GM13976 (cell line): Measurements from ENCODE around the gene HAGHL.
"Not testable (repeated sequence)": the region's sequence is repeated elsewhere in the genome, so short reads cannot be mapped to it uniquely, and the experiment has no call there.

Source experiments
- DNase-seq: peaks from one replicate; pipeline ENCODE4 v3.0.0; 2012; ENCODE audit warnings: low spot score
- in situ Hi-C: fragments of 300-500 bp; cut with MboI; formaldehyde crosslinking; loops from one replicate; pipeline ENCODE4 v1.12.0; 2022; ENCODE audit warnings: low sequenced_read_pairs, mixed read lengths, inconsistent platforms; ENCODE audit not compliant: unreplicated experiment
- TF ChIP-seq, protein P1 (sequence below): IDR thresholded peaks from 2 replicates; pipeline ENCODE4 v1.5.1; 2012; ENCODE audit warnings: borderline replicate concordance, mild to moderate bottlenecking; ENCODE audit not compliant: insufficient read depth; ENCODE audit errors: extremely low read depth, missing control alignments, control extremely low read depth

The HAGHL gene

DNA sequence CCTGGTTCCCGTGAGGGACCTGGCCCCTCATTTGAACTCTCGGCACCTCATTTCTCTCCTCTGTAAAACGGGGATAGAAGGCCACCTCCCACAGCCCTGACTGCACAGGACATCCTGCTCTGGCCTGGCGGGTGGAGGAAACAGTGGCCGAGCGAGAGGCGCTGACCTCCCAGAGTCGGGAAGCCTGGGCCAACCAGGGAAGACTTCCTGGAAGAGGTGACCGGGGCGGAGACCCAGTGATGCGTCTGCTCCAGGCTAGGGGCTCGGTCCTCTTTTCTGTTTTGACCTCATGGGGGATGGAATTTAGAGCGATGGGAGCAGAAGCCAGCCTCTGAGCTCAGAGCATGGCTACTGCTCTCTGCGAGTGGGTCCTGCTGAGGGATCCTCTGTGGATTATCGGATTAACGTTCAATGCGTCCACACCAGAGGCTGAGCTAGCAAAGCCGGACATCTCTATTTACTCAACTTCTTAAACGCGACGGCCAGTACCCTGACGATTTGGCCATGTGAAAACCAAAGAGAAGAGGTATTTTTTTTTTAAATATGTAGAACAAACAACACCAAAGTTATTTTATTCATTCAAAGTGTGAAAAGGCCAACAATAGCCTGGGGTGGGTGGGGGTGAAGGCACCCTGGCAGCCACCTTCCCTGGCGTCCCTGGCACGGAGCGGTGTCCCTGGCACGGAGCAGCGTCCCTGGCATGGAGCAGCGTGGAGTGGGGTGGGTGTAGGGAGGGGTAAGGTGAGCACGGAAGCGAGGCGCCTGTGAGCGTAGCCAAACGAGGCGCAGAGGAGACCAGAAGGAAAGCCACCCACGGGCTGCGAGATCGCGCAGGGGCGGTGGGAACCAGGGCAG, 24.5 kb downstream of the HAGHL start:
- no peak for DNase-seq
- in situ Hi-C loops, result no loop called here
- TF ChIP-seq, protein P1, sequence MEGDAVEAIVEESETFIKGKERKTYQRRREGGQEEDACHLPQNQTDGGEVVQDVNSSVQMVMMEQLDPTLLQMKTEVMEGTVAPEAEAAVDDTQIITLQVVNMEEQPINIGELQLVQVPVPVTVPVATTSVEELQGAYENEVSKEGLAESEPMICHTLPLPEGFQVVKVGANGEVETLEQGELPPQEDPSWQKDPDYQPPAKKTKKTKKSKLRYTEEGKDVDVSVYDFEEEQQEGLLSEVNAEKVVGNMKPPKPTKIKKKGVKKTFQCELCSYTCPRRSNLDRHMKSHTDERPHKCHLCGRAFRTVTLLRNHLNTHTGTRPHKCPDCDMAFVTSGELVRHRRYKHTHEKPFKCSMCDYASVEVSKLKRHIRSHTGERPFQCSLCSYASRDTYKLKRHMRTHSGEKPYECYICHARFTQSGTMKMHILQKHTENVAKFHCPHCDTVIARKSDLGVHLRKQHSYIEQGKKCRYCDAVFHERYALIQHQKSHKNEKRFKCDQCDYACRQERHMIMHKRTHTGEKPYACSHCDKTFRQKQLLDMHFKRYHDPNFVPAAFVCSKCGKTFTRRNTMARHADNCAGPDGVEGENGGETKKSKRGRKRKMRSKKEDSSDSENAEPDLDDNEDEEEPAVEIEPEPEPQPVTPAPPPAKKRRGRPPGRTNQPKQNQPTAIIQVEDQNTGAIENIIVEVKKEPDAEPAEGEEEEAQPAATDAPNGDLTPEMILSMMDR, result no peak

DNA sequence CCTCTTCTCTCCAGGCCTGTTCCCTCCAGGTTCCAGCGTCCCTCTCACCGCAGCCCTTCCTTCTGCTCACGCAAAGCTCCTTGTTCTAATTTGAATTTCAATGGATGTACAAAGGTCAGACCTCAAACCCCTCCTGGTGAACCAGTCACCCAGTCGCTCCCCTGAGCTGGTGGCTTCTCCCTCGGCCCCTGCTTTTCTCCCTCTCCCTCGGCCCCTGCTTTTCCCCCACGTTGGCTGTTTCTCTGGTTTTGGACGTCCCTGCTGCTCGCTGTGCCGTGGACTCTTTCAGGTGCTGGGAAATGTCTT, 25.1 kb downstream of the HAGHL start:
- in situ Hi-C loops, result no loop called here
- TF ChIP-seq, protein P1, result no peak
- DNase-seq, result no peak

DNA sequence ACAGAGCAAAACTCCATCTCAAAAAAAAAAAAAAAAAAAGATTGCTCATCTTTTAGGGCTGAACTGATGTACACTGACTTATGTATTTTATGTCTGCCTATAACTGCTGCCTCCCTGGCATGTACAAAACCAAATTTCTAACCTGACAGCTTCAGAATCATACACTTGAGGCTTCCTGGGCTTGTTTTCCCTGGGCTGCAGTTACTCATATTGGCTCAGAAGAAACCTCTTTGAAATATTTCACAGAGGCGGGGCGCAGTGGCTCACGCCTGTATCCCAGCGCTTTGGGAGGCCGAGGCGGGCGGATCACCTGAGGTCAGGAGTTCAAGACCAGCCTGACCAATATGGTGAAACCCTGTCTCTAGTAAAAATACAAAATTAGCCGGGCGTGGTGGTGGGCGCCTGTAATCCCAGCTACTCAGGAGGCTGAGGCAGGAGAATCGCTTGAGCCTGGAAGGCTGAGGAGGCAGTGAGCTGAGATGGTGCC, 27.3 kb downstream of the HAGHL start:
- DNase-seq, in situ Hi-C loops: not testable (repeated sequence)

DNA sequence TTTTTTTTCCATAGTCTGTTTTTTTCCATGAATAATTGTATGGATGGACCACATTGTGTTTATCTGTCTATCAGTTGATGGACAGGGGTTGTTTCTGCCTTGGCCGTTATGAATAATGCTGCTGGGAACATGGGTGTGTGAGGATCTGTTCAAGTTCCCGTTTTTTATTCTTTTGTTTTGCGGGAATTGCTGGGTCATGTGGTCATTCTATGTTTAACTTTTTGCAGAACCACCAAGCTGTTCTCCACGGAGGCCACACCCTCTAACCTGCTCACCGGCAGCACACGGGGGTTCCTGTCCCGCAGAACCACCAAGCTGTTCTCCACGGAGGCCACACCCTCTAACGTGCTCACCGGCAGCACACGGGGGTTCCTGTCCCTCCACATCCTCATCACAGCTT, 27.8 kb downstream of the HAGHL start:
- in situ Hi-C loops, result no loop called here
- TF ChIP-seq, protein P1, result no peak
- DNase-seq, result no peak

DNA sequence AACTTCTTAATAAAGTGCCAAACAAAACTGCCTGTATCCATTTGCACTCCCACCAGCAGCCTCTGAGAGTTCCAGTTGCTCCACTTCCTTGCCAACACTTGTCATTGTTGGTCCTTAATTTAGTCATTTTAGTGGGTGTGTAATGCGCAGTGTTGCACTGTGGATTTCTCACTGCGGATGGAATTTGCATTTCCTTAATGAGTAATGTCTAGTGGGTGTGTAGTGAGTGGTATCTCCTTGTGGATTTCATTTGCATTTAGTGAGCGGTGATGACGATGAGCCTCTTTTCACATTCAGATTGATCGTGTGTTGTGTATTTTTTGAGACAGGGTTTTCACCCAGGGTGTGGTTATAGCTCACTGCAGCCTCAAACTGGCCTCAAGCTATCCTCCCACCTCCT, 29.5 kb downstream of the HAGHL start:
- DNase-seq, result no peak
- TF ChIP-seq, protein P1, result no peak
- in situ Hi-C loops, result no loop called here

DNA sequence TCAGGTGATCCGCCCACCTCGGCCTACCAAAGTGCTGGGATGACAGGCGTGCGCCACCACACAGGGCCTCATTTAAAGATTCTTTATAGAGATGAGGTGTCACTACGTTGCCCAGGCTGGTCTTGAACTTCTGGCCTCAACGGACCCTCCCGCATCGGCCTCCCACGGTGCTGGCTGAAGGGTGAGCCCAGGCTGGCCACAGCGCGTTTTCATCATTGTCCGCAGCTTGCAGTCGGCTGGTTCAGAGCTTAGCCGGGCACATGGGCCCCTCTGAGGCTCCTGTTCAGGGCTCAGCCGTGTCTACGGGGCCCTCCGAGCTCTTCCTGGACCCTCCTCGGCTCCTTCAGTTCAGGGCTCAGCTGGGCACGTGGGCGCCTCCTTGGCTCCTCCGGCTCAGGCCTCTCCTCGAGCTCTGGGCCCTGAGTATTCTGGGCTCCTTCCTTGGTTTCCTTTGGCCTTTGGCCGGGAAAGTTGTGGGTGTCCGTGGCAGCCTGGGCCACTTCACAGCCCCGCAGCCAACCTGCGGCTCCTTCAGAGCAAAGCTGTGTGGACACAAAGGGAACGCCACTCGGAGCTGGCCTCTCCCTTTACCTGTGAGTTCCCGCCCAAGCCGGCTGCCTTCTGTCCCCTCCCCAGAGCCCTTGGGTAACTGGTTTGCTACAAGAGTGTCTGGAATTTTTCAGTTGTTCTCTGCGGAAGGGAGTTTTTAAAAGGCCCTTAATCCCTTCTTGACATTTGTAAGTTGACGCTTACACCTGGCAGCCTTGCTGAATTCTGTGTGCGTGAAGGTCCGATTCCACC, 32.4 kb downstream of the HAGHL start:
- no peak for DNase-seq
- TF ChIP-seq, protein P1, result no peak
- in situ Hi-C loops, result no loop called here

DNA sequence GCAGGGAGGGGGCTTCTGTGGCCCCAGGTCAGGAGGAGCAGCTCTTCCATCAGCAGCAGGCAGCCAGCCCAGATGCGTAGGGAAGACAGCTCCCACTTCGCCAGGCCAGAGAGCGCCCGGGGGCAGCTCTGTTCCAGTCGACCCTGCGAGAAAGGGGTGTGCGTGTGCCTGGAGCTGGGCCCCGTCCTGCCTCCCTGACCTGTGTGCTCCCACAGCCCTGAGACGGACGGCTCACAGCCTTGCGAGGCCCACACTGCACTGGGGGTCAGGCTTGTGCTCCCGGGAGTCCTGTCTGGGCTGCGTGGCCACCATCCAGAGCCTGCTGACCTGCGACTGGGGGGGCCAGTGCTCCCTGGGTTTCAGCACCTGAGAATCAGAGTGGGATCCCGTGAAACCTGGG, 33.2 kb downstream of the HAGHL start:
- in situ Hi-C loops, result no loop called here
- DNase-seq, result no peak
- TF ChIP-seq, protein P1, result no peak
